Activated CD4-positive, alpha-beta T cell treated with anti-CD3 and anti-CD28 coated beads, Interleukin-2, amount 10 ng/mL, durations not matched to agents 7 days and 5 days (primary cell): Measurements from ENCODE around the gene WNK3. TPM values are rescaled to one million over a fixed set of nuclear protein-coding genes. Genes with fewer than 3 reads are reported as not detected.

Experiments
- CTCF ChIA-PET: fragments of 350-600 bp; sonication (Branson Sonifier 250); formaldehyde crosslinking; loops from one replicate; lab custom pipeline; 2021; ENCODE audit warnings: antibody characterized with exemption; lab: Charles Lee
- POLR2A ChIA-PET: fragments of 350-600 bp; sonication (Branson Sonifier 250); formaldehyde crosslinking; loops from one replicate; lab custom pipeline; 2021; ENCODE audit warnings: antibody characterized with exemption; lab: Charles Lee
- DNase-seq: peaks from one replicate; pipeline ENCODE4 v3.0.0-alpha.2; 2020
- H3K27ac Mint-ChIP-seq: one replicate; pipeline ENCODE4 v1.8.0; 2021; ENCODE audit warnings: mild to moderate bottlenecking, moderate library complexity, mixed read lengths
- H3K27me3 Mint-ChIP-seq: one replicate; pipeline ENCODE4 v1.8.0; 2021; ENCODE audit warnings: mixed read lengths
- H3K36me3 Mint-ChIP-seq: one replicate; pipeline ENCODE4 v1.8.0; 2021; ENCODE audit warnings: low read depth, mixed read lengths
- H3K4me1 Mint-ChIP-seq: one replicate; pipeline ENCODE4 v1.8.0; 2021; ENCODE audit warnings: mixed read lengths
- H3K4me3 Mint-ChIP-seq: one replicate; pipeline ENCODE4 v1.8.0; 2021; ENCODE audit warnings: mild to moderate bottlenecking, moderate library complexity, mixed read lengths
- H3K9me3 Mint-ChIP-seq: one replicate; pipeline ENCODE4 v1.8.0; 2021; ENCODE audit warnings: mixed read lengths
- total RNA-seq, 2 experiments: library from RNA; stranded (reverse); gene quantifications; one replicate each; pipeline ENCODE4 v1.2.3, GENCODE V29; 2021

WNK3 gene
- total RNA-seq, 2 experiments from 2014 or later = 0.07 to 0.15 TPM

DNA sequence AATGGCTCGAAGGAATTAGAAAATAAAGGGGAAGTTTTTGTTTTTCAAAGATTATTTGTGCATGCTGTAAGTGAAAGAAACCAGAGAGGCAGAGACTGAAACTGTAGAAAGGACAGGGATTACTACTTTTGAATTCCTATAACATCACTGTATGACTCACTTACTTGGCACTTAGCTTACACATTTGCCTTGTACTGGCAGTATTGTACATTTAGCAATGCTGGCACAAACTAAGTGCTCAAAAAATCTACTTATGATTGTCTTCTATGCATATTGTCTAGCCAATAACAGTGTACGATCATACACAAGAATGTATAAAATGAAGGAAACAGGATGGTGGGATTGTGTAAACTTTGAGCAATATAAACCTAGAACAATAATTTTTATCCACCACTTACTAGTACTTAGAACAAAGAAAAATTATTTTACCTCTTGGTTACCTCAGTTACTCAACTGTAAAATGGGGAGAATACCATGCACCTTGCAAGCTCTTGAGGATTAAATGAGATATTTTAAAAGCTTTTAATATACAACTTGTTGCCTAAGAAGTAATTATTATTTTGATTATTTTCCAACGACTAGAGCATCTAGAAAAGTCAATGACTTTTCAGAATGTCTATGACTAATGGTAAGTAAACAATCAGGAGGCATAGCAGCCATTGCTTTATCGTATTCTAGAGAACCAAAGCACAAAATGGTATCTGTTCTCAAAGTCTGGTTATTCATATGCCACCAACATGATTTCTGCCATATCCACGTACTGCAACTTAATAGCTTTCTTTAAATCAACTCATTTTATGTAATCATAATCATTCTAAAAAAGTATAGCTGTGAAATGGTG, 179.5 kb downstream of the WNK3 start:
- Mint-ChIP-seq H3K4me3 (no peak overlapping the region), H3K27ac (no peak overlapping the region), H3K36me3 (peaks cover 57% of the 10 kb centered on the region), H3K9me3 (no peaks in the 10 kb centered on the region), H3K27me3 (no peaks in the 10 kb centered on the region), H3K4me1 (peaks cover 52% of the 10 kb centered on the region)
- no peak for DNase-seq
- ChIA-PET CTCF (interaction anchor here (0.6 to 0.9 kb wide), 2 partner anchors 11 to 176 kb away, joined by 4 read pairs; no protein-coding TSS in a partner anchor), POLR2A (no interaction called here)

DNA sequence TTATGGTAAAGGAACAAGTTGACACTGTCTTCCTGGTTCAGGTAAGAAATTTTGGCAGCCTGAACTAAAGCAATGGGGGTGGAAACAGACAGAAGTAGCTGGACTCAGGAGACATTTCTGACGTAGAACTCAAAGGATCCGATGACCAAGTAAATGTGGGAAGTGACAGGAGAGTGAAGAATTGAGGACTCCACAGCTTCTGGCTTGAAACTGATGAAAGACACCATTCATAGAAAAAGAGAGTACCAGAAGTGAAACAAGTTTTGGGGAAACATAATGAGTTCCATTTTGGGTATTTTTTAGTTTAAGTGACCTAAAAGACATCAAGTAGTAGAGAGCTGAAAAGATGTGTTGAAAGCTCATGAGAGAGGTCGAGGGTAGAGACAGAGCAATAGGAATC, 180.5 kb downstream of the WNK3 start:
- no peak for DNase-seq
- Mint-ChIP-seq H3K4me3 (no peak overlapping the region), H3K9me3 (no peaks in the 10 kb centered on the region), H3K4me1 (peaks cover 52% of the 10 kb centered on the region), H3K27ac (no peak overlapping the region), H3K36me3 (peaks cover 59% of the 10 kb centered on the region), H3K27me3 (no peaks in the 10 kb centered on the region)
- POLR2A ChIA-PET = no interaction called here
- CTCF ChIA-PET = no interaction called here

DNA sequence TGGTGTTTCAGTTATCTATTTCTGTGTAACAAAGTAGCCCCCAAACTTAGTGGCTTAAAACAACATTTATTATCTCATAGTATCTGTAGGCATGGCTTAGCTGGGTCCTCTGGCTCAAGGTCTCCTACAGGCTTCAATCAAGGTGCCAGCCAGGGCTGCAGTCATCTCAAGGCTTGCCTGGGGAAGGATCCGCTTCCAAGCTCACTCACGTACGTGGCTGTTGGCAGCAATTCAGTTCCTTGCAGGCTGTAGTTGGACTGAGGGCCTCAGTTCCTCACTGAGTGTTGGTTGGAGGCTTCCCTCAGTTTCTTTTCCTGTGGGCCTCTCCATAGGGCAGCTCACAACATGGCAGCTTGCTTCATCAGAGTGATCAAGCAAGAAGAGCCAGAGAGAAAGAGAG, 184.1 kb downstream of the WNK3 start:
- Mint-ChIP-seq H3K36me3 (peaks cover 35% of the 10 kb centered on the region), H3K4me3 (no peak overlapping the region), H3K9me3 (no peaks in the 10 kb centered on the region), H3K27me3 (no peaks in the 10 kb centered on the region), H3K27ac (no peak overlapping the region), H3K4me1 (peaks cover 17% of the 10 kb centered on the region)
- ChIA-PET CTCF (no interaction called here), POLR2A (no interaction called here)
- DNase-seq = no peak

- POLR2A ChIA-PET = no interaction called here
- no peak for DNase-seq
These were observed 185.4 kb downstream of the WNK3 start for GRCh38 chrX:54172455-54172854.

DNA sequence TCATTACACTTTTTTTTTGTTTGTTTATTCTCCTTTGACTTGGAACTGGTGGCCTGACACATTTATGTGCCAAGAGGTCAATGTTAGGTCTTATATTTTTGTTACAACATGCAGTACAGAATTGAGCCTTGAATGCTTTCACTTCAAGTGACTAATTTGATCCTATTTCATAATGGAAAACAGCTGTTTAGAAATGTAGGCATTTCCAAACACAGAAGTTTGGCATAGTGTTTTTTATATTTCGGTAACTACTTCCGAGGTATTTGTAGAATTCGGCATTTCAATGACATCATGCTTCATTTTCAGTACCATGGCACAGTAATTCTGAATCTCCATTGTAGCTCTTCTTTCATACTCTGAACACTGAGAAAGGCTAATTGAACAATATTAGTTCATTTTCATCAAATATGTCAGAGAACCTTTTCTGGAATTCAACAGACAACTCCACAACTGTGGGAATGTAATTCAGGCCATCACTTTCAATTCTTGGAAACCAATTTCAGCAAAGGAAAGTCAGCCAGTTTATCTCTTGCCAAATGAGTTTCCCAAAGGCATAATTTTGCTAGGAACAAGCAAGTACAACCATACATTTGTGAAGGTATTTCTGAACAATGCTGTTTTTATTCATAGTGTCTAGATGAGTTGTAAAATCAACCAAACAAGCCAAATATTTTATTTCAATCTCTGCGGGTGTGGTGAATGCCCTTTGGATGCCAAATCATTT, 186.2 kb downstream of the WNK3 start:
- Mint-ChIP-seq H3K36me3 (peaks cover 22% of the 10 kb centered on the region), H3K27ac (no peak overlapping the region), H3K9me3 (no peaks in the 10 kb centered on the region), H3K4me3 (no peak overlapping the region), H3K4me1 (peaks cover 2% of the 10 kb centered on the region), H3K27me3 (no peaks in the 10 kb centered on the region)
- no peak for DNase-seq
- ChIA-PET CTCF (no interaction called here), POLR2A (no interaction called here)

More at GRCh38 chrX:54172455-54172854, 185.4 kb downstream of the WNK3 start:
- H3K36me3 Mint-ChIP-seq = peaks cover 30% of the 10 kb centered on the region
- peaks cover 7% of the 10 kb centered on the region for H3K4me1 Mint-ChIP-seq
- no peaks in the 10 kb centered on the region for H3K9me3 Mint-ChIP-seq
- H3K4me3 Mint-ChIP-seq = no peak overlapping the region
- H3K27ac Mint-ChIP-seq = no peak overlapping the region
- CTCF ChIA-PET = interaction anchor here (0.6 kb wide), 1 partner anchor 361 kb away, joined by 3 read pairs; no protein-coding TSS in a partner anchor
- H3K27me3 Mint-ChIP-seq = no peaks in the 10 kb centered on the region

GRCh38 chrX:54171091-54171490, 186.8 kb downstream of the WNK3 start:
- H3K36me3 Mint-ChIP-seq = peaks cover 18% of the 10 kb centered on the region
- H3K27me3 Mint-ChIP-seq = no peaks in the 10 kb centered on the region
- no peaks in the 10 kb centered on the region for H3K4me1 Mint-ChIP-seq
- no peak overlapping the region for H3K27ac Mint-ChIP-seq
- no peak for DNase-seq
- ChIA-PET POLR2A (no interaction called here), CTCF (no interaction called here)
- H3K4me3 Mint-ChIP-seq = no peak overlapping the region
- H3K9me3 Mint-ChIP-seq = no peaks in the 10 kb centered on the region

DNA sequence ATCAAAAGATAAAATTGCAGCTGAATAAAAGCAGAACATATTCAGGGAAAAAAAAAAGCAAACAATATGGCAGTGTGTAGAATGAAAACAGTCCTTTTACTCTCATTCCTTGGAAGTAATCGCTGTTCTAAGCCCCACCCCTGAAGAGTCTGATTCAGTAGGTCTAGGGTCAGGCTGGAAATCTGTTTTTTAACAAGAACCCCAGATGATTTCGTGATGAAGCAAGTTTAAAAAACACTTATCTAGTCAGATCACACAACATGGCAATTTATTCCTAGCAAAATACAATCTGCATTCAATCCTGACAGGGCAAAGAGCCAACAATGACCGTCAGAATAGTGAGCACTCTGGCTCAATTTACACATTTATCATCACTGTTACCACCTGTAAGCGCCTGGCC, 190.9 kb downstream of the WNK3 start:
- POLR2A ChIA-PET = no interaction called here
- CTCF ChIA-PET = no interaction called here
- Mint-ChIP-seq H3K9me3 (no peaks in the 10 kb centered on the region), H3K4me1 (no peaks in the 10 kb centered on the region), H3K27me3 (no peaks in the 10 kb centered on the region), H3K4me3 (no peak overlapping the region), H3K27ac (no peak overlapping the region), H3K36me3 (no peaks in the 10 kb centered on the region)
- DNase-seq = no peak

- Mint-ChIP-seq H3K27me3 (no peaks in the 10 kb centered on the region), H3K4me3 (no peak overlapping the region), H3K36me3 (peaks cover 8% of the 10 kb centered on the region), H3K4me1 (peaks cover 3% of the 10 kb centered on the region), H3K9me3 (no peaks in the 10 kb centered on the region), H3K27ac (no peak overlapping the region)
- DNase-seq = no peak
- CTCF ChIA-PET = no interaction called here
- POLR2A ChIA-PET = no interaction called here
These were observed 200.3 kb downstream of the WNK3 start for GRCh38 chrX:54157561-54157960.

Other genes starting within 250 kb of the WNK3 start
- gene FAM120C, start 174.8 kb downstream of the WNK3 start, total RNA-seq = 10 to 100 TPM; 12.1 to 12.3 TPM
- 10 to 100 TPM; 33.2 to 33.6 TPM for gene TSR2, start 82.4 kb upstream of the WNK3 start, total RNA-seq
- gene FGD1, start 138.2 kb upstream of the WNK3 start, total RNA-seq = under 1 TPM; 0.05 to 0.06 TPM
- gene GNL3L, start 172.2 kb upstream of the WNK3 start, total RNA-seq = 10 to 100 TPM; 53.9 to 56.4 TPM